Activated T-cell treated with anti-CD3 and anti-CD28 coated beads, Interleukin-2, amount 50 U/mL, for 4 hours (primary cell): ENCODE results near the gene PYGL. TPM values are rescaled to one million over a fixed set of nuclear protein-coding genes. Genes with fewer than 3 reads are reported as not detected.
"Not testable (repeated sequence)": the region's sequence is repeated elsewhere in the genome, so short reads cannot be mapped to it uniquely, and the experiment has no call there.

Experiments used
- ATAC-seq, 2 donors: fragments of 200-7000 bp; cut with Tn5 transposase; one replicate each; pipeline ENCODE4 v1.10.0; 2021
- DNase-seq: peaks from one replicate; pipeline ENCODE4 v3.0.0-alpha.2; 2020
- H3K27me3 Mint-ChIP-seq: one replicate; pipeline ENCODE4 v1.8.0; 2021; ENCODE audit warnings: low read depth, mixed read lengths
- H3K36me3 Mint-ChIP-seq: one replicate; pipeline ENCODE4 v1.8.0; 2022; ENCODE audit warnings: mixed read lengths; ENCODE audit not compliant: insufficient read depth
- H3K4me1 Mint-ChIP-seq: one replicate; pipeline ENCODE4 v1.8.0; 2021; ENCODE audit warnings: low read depth, mixed read lengths
- H3K4me3 Mint-ChIP-seq: one replicate; pipeline ENCODE4 v1.8.0; 2021; ENCODE audit warnings: mild to moderate bottlenecking, moderate library complexity, mixed read lengths
- H3K9me3 Mint-ChIP-seq: one replicate; pipeline ENCODE4 v1.8.0; 2021; ENCODE audit warnings: mixed read lengths
- total RNA-seq, 3 donors: library from RNA; stranded (reverse); gene quantifications; one replicate each; pipeline ENCODE4 v1.2.1, GENCODE V29; 2021

Gene PYGL
- total RNA-seq, 3 donors from 2014 or later: 0.16 to 0.25 (median 0.22) TPM

DNA sequence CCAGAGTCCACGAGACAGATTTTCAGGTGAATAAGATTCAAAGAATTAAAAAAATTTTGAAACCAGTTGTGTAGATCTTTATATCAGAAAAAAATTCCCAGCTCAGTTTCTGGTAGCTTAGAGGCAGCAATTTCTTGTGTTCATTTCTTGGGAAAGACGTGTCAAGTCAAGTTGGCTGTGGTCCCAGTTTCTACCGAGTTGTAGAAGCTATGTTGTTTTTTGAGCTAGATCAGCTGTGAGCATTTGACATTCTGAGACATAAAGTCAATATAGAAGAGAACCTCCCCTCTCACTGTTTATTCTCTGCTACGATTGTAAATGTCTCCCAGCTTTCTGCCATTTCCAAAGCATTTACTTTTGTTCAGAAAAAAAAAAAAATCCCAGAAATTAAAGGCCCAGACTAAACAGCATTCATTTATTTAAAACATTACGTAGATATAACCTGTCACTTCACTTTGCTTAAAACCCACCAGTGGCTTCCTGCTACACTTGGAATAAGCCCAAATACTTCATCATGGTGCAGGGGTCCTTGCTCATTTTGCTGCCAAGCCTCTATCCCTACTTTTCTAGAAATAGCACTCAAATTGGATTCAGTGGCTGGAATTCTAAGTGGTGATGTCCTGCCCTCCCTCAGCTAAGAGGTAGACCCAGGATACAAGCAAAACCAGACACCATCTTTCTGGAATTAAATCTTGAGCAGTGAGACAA, 20.6 kb upstream of the PYGL start:
- no peaks in the 10 kb centered on the region for H3K4me1 Mint-ChIP-seq
- H3K27me3 Mint-ChIP-seq: peaks cover 8% of the 10 kb centered on the region
- no peak for ATAC-seq
- no peak for DNase-seq
- no peak overlapping the region for H3K4me3 Mint-ChIP-seq
- H3K36me3 Mint-ChIP-seq: no peaks in the 10 kb centered on the region
- H3K9me3 Mint-ChIP-seq: no peaks in the 10 kb centered on the region

DNA sequence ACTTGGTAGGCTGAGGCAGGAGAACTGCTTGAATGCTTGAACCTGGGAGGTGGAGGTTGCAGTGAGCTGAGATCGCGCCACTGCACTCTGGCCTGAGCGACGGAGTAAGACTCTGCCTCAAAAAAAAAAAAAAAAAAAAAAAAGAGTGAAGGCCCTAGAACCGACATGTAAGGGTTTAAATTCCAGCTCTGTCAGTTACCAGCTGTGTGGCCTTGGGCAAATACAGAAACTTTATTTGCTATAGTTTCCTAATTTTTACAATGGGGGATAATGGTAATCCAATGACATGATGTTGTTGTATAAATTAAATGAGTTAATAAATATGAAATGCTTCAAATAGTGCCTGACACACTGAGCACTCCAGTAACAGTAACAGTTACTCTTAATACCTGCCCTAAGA, 19.6 kb upstream of the PYGL start:
- Mint-ChIP-seq H3K4me3 (no peak overlapping the region), H3K27me3 (peaks cover 8% of the 10 kb centered on the region), H3K4me1 (no peaks in the 10 kb centered on the region), H3K36me3 (no peaks in the 10 kb centered on the region), H3K9me3 (no peaks in the 10 kb centered on the region)
- ATAC-seq (no peak), DNase-seq (no peak)

DNA sequence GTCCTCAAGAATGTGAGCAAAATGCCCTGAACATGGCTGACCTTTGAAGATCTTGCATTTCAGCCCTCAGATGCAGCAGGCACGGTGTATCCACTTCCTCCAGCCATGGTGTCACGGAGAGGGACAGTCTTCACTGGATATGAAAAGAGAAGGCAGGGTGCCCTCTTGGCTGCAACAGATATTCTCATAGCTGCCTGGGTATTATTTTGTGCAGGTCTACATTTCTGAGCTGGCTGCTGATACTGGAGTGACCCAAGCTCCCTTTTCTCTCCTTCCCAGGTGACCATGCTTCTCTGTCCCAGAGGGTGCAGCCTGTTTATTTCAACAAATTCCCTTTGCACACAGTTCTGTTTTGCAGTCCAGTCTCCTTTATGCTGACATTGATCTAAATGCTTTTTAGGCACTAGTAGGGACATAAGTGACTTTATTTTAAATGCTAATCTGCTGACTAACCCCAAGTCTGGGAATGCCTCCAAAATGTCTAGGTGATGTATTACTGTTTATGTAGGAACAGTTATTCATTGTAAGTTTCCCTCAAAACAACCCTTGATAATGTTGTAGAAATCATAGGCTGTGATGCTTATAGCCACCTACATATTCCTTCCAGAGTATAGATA, 17.4 kb upstream of the PYGL start:
- Mint-ChIP-seq H3K9me3 (no peaks in the 10 kb centered on the region), H3K4me3 (no peak overlapping the region), H3K4me1 (no peaks in the 10 kb centered on the region), H3K27me3 (peaks cover 8% of the 10 kb centered on the region), H3K36me3 (no peaks in the 10 kb centered on the region)
- DNase-seq: no peak
- ATAC-seq: no peak

GRCh38 chr14:50957296-50957695, 13.0 kb upstream of the PYGL start:
- Mint-ChIP-seq H3K4me3 (no peak overlapping the region), H3K4me1 (no peaks in the 10 kb centered on the region), H3K27me3 (peaks cover 6% of the 10 kb centered on the region), H3K36me3 (no peaks in the 10 kb centered on the region), H3K9me3 (no peaks in the 10 kb centered on the region)
- DNase-seq: no peak
- no peak for ATAC-seq

- H3K27me3 Mint-ChIP-seq, DNase-seq, H3K36me3 Mint-ChIP-seq, ATAC-seq, H3K4me1 Mint-ChIP-seq, H3K9me3 Mint-ChIP-seq, H3K4me3 Mint-ChIP-seq: not testable (repeated sequence)
Measured at GRCh38 chr14:50956421-50956820, 12.1 kb upstream of the PYGL start.

- Mint-ChIP-seq H3K9me3 (no peaks in the 10 kb centered on the region), H3K27me3 (no peaks in the 10 kb centered on the region), H3K4me3 (no peak overlapping the region), H3K4me1 (no peaks in the 10 kb centered on the region), H3K36me3 (no peaks in the 10 kb centered on the region)
- DNase-seq (no peak), ATAC-seq (peak; percentile 25 to 72)
Measured at GRCh38 chr14:50955373-50956043, 11.2 kb upstream of the PYGL start.

- no peaks in the 10 kb centered on the region for H3K4me1 Mint-ChIP-seq
- no peaks in the 10 kb centered on the region for H3K9me3 Mint-ChIP-seq
- no peaks in the 10 kb centered on the region for H3K36me3 Mint-ChIP-seq
- H3K27me3 Mint-ChIP-seq: no peaks in the 10 kb centered on the region
- DNase-seq: no peak
- peak in 1 of 2 donors; percentile 60 for ATAC-seq
- no peak overlapping the region for H3K4me3 Mint-ChIP-seq
Measured at GRCh38 chr14:50954811-50955372, 10.6 kb upstream of the PYGL start.

DNA sequence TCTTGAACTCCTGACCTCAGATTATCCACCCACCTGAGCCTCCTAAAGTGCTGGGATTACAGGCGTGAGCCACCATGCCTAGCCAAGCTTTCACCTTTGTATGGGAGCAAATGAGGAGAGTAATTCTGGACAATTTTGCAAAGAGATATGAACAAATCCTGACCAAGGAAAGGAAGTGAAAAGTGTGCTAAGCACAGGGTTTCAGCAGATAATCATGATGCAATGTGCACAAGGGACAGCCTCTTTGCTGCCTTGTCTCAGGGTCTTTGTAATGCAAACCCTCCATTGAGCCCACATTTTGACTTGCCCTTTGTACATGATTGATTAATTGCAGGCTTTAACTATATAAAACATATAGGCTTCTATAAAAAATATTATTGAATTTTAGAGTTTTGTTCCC, 9.2 kb upstream of the PYGL start:
- no peaks in the 10 kb centered on the region for H3K36me3 Mint-ChIP-seq
- no peaks in the 10 kb centered on the region for H3K4me1 Mint-ChIP-seq
- ATAC-seq (no peak), DNase-seq (no peak)
- no peak overlapping the region for H3K4me3 Mint-ChIP-seq
- H3K27me3 Mint-ChIP-seq: no peaks in the 10 kb centered on the region
- H3K9me3 Mint-ChIP-seq: no peaks in the 10 kb centered on the region

DNA sequence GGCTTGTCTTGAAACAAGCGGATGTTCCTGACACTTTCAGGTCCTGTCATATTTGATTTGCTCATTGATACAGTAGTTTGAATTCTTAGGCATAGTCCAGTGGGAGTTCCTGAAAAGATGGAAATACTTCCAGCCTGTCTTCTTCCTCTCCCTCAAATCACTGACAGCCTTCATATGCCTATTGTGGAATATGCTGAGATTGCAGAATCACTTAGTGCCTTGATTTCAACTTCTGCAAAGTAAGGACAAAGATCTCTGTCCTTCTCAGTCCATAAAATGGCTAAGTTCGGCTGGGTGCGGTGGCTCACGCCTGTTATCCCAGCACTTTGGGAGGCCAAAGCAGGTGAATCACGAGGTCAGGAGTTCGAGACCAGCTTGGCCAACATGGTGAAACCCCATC, 6.7 kb upstream of the PYGL start:
- ATAC-seq: no peak
- no peak for DNase-seq
- H3K4me1 Mint-ChIP-seq: no peaks in the 10 kb centered on the region
- H3K9me3 Mint-ChIP-seq: no peaks in the 10 kb centered on the region
- H3K36me3 Mint-ChIP-seq: no peaks in the 10 kb centered on the region
- H3K27me3 Mint-ChIP-seq: no peaks in the 10 kb centered on the region
- H3K4me3 Mint-ChIP-seq: no peak overlapping the region

DNA sequence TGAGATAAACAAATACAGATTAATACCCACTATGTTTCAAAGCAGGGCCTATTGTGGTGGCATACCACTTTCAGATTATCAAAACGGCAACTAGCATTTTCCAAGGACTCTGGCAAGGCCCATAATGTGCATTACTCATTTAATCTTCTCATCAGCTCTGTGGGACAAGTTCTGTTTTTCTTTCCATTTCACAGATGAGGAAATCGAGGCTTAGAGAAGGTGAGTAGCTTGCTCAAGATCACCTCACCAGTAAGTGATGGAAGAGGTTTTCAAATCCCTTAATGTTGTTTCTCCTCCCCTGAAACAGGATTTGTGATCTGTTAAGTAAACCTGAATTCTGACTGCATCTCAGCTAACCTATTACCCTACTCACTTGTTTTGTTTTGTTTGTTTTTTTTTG, 3.9 kb upstream of the PYGL start:
- Mint-ChIP-seq H3K36me3 (no peaks in the 10 kb centered on the region), H3K9me3 (no peaks in the 10 kb centered on the region), H3K27me3 (peaks cover 13% of the 10 kb centered on the region), H3K4me1 (peaks cover 10% of the 10 kb centered on the region), H3K4me3 (no peak overlapping the region)
- DNase-seq: no peak
- ATAC-seq: no peak

DNA sequence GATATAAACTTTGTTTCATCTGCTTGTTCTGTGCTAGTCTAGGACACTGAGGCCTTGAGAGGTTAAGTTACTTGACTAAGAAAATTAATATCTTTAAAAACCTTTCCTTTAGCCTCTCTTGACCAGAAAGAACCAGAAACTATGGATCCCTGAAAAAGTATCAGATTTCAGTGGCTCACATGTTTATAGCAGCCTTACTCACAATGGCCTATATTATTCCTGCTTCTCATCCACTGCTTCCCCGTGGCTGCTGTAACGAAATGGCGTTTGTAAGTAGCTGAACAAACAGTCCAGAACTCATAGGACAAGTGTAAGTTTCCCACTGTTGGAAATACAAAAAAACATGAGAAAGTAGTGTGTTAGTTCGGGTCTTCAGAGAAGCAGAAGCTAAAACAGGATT, 3.2 kb upstream of the PYGL start:
- Mint-ChIP-seq H3K36me3 (no peaks in the 10 kb centered on the region), H3K4me3 (no peak overlapping the region), H3K4me1 (peaks cover 10% of the 10 kb centered on the region), H3K9me3 (no peaks in the 10 kb centered on the region), H3K27me3 (peaks cover 15% of the 10 kb centered on the region)
- DNase-seq: no peak
- ATAC-seq: no peak

- no peak for DNase-seq
- Mint-ChIP-seq H3K9me3 (no peaks in the 10 kb centered on the region), H3K36me3 (no peaks in the 10 kb centered on the region), H3K4me3 (no peak overlapping the region), H3K4me1 (peaks cover 10% of the 10 kb centered on the region), H3K27me3 (peaks cover 23% of the 10 kb centered on the region)
- ATAC-seq: no peak
Measured at GRCh38 chr14:50946234-50946935, 2.1 kb upstream of the PYGL start.

GRCh38 chr14:50944647-50945413, 547 bp upstream of the PYGL start:
- Mint-ChIP-seq H3K27me3 (peaks cover 30% of the 10 kb centered on the region), H3K9me3 (no peaks in the 10 kb centered on the region), H3K4me1 (peaks cover 10% of the 10 kb centered on the region), H3K36me3 (no peaks in the 10 kb centered on the region), H3K4me3 (peak overlapping the region; percentile 81)
- peak; percentile 32 to 39 for ATAC-seq
- DNase-seq: no peak
